Right ventricle myocardium superior (tissue), 1 donor: ENCODE results near the gene SLC25A27. TPM values are rescaled to one million over a fixed set of nuclear protein-coding genes. Genes with fewer than 3 reads are reported as not detected.
A peak's percentile ranks its signal among the peaks of the same experiment; 100 is the strongest.
"Not testable (repeated sequence)": the region's sequence is repeated elsewhere in the genome, so short reads cannot be mapped to it uniquely, and the experiment has no call there.

Experiments used
- ATAC-seq: fragments of 200-7000 bp; cut with Tn5 transposase; one replicate; pipeline ENCODE4 v1.9.1; 2020; ENCODE audit warnings: mild to moderate bottlenecking; ENCODE audit not compliant: poor library complexity
- DNase-seq: peaks from one replicate; pipeline ENCODE4 v3.0.0-alpha.2; 2020
- intact Hi-C: fragments of 100-400 bp; cut with DNase I; formaldehyde crosslinking; loops from one replicate; pipeline ENCODE4 v1.11.2; 2022
- total RNA-seq: library from RNA; stranded (reverse); fragmentation: NEBNext Ultra II Directional; extraction: Animal tissue kit (Norgen Biotek cat#: 25700); gene quantifications from one replicate; pipeline ENCODE4 v1.2.1, GENCODE V29; 2021
- donor health status: DM: no; HTN: yes; CAD: no; lungs with severe emphysema.

Gene SLC25A27
- total RNA-seq, 1 donor from 2014 or later, result 11.7 TPM

- ATAC-seq, result no peak
- no peak for DNase-seq
- intact Hi-C loops, result no loop called here
Measured at GRCh38 chr6:46645265-46645664, 7.5 kb upstream of the SLC25A27 start.

DNA sequence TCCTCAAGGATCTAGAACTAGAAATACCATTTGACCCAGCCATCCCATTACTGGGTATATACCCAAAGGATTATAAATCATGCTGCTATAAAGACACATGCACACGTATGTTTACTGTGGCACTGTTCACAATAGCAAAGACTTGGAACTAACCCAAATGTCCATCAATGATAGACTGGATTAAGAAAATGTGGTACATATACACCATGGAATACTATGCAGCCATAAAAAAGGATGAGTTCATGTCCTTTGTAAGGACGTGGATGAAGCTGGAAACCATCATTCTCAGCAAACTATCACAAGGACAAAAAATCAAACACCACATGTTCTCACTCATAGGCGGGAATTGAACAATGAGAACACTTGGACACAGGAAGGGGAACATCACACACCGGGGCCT, 4.7 kb upstream of the SLC25A27 start:
- intact Hi-C loops, result not testable (repeated sequence)

DNA sequence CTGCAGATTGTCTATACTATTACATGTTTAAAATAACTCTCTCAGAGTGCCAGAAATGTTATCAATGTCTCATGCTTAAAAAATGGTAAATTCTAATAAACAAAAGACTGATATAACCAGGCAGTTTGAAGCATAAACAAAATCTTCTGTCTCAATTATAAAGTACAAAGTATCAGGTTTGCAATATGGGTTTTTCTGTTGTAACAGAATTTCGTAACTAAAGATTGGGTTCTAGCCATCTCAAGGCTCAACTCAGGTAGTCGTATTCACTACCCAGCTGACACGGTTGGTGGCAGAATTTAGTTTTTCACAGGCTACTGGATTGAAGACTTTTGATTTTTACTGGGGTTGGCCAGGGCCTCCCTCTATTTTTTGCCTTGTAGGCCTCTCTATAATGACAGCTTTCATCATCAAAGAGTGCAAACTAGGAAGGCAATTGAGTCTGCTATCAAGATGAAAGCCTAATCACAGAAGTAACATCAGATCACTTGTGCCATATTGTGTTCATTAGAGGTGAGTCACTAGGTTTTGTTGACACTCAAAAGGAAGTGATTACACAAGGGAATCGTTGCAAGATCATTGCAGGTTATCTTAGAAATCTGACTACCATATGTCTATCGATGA, 3.8 kb upstream of the SLC25A27 start:
- DNase-seq, result no peak
- intact Hi-C loops, result no loop called here
- ATAC-seq, result no peak

More for the DNA sequence above, 4.7 kb upstream of the SLC25A27 start:
- DNase-seq, ATAC-seq: not testable (repeated sequence)

GRCh38 chr6:46651006-46651405, 1.8 kb upstream of the SLC25A27 start:
- no peak for ATAC-seq
- intact Hi-C loops, result no loop called here
- DNase-seq, result no peak

GRCh38 chr6:46651816-46652215, 959 bp upstream of the SLC25A27 start:
- DNase-seq (no peak), ATAC-seq (no peak)
- intact Hi-C loops, result no loop called here

GRCh38 chr6:46652232-46652602, 558 bp upstream of the SLC25A27 start:
- DNase-seq (no peak), ATAC-seq (no peak)
- intact Hi-C loops, result no loop called here

DNA sequence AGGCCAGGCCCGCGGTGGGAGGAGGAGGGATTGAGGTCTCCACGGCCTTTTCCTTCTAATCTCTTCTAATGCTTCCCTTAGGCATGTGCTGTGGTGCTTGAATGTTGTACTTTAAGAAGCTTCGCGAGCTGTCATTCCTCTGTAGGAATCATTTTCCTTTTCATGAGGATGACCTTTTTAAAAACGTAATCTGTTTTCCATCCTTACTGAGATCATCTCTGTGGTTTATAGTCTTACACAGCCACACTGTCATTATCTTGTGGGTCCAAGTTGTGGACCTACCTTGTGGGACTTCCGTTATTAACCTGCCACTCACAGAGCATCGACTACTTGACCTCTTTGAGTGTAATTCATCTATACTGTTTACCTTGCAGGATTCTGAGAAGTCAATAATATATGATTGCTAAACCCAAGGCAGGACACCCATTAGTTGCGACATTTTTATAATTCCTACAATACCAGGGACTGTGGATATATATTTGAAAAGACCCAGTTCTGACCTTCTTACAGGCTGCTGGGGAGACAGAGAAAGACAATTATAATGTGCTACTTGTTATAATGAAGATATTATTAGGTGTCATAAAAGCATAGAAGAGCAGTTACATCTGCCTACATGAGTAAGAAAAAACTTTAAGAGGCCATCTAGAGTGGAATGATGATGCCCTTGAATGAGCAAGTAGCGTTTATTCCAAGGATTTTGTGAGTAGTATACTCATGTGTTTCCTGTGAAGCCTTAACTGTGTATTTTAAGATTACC, 842 bp downstream of the SLC25A27 start:
- intact Hi-C loops, result no loop called here
- DNase-seq (no peak), ATAC-seq (no peak)

DNA sequence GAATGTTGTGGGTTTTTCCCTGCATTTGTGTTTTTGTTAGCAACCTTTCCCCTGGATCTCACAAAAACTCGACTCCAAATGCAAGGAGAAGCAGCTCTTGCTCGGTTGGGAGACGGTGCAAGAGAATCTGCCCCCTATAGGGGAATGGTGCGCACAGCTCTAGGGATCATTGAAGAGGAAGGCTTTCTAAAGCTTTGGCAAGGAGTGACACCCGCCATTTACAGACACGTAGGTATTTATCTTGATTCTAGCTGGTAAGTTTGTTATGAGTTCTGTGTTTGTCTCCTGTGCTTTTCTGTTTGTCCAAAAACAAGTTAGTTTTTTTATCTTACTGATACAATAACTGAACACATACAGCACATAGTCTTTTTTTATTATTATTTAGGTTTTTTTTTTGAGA, 3.0 kb downstream of the SLC25A27 start:
- ATAC-seq, result no peak
- intact Hi-C loops, result no loop called here
- DNase-seq, result no peak

- intact Hi-C loops, result no loop called here
- DNase-seq (no peak), ATAC-seq (no peak)
Measured at GRCh38 chr6:46657642-46658041, 4.9 kb downstream of the SLC25A27 start.

GRCh38 chr6:46661483-46661882, 8.7 kb downstream of the SLC25A27 start:
- DNase-seq (no peak), ATAC-seq (no peak)
- intact Hi-C loops, result no loop called here

- ATAC-seq (no peak), DNase-seq (no peak)
- intact Hi-C loops, result no loop called here
Measured at GRCh38 chr6:46667377-46667776, 14.6 kb downstream of the SLC25A27 start.

DNA sequence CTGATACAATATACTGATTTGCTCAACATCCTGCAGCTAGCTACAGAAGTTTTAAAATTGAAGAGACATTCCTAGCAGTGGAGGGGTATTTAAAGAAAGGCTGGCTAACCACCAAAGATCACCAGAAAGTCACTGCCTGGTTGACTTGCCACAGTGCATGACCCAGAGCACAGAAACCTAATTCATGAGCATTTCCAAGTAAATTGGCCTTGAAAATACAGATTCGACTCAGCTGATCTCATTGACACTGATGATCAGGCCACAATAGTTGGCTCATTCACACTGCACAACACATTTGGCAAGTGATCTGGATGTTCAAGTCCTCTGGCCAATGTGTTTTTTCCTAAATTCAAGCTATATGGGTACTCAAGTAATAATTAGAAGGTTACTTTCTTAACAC, 21.6 kb downstream of the SLC25A27 start:
- DNase-seq (no peak), ATAC-seq (no peak)
- intact Hi-C loops, result no loop called here

- no peak for ATAC-seq
- intact Hi-C loops, result no loop called here
- no peak for DNase-seq
Measured at GRCh38 chr6:46676604-46677313, 24.0 kb downstream of the SLC25A27 start.

- intact Hi-C loops, result no loop called here
- DNase-seq (no peak), ATAC-seq (no peak)
Measured at GRCh38 chr6:46677314-46677654, 24.5 kb downstream of the SLC25A27 start.

DNA sequence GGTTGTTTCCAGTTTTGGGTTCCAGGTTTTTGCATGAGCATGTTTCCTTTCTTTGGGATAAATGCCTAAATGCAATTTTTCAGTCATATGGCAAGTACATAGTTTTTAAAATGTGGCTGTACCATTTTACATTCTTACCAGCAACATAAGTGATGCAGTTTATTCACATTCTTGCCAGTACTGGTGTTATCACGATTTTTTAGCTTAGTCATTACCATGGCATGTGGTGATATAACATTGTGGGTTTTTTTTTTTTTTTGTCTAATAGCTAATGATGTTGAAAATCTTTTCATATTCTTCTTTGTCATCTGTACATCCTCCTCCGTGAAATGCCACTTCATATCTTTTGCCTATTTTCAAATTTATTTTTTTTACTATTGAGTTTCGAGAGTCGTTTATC, 32.0 kb downstream of the SLC25A27 start:
- DNase-seq, result no peak
- intact Hi-C loops, result no loop called here
- ATAC-seq, result no peak

- ATAC-seq (no peak), DNase-seq (no peak)
- intact Hi-C loops, result no loop called here
Measured at GRCh38 chr6:46687619-46688097, 34.9 kb downstream of the SLC25A27 start, which contains the start of gene TDRD6. Gene TDRD6, plus strand, starts transcription at chr6:46687885. Its CDS starts 244 bp downstream, at chr6:46688129.

GRCh38 chr6:46688117-46688965, 35.6 kb downstream of the SLC25A27 start:
- intact Hi-C loops, result no loop called here
- ATAC-seq (no peak), DNase-seq (peak; percentile 30)

DNA sequence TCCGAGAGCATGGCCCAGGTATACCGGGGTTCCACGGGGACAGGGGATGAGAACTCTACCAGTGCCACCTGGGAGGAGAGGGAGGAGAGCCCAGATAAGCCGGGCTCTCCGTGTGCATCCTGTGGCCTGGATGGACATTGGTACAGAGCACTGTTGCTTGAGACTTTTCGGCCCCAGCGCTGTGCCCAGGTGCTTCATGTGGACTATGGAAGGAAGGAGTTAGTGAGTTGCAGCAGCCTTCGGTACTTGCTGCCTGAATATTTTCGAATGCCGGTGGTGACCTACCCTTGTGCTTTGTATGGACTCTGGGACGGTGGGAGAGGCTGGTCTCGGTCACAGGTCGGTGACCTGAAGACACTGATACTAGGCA, 36.2 kb downstream of the SLC25A27 start:
- intact Hi-C loops, result no loop called here
- DNase-seq, result no peak
- ATAC-seq, result no peak

- intact Hi-C loops, result no loop called here
- DNase-seq, result no peak
- ATAC-seq, result no peak
Measured at GRCh38 chr6:46689657-46690056, 36.9 kb downstream of the SLC25A27 start.
